ENCODE data around the gene PADI1.

DNA sequence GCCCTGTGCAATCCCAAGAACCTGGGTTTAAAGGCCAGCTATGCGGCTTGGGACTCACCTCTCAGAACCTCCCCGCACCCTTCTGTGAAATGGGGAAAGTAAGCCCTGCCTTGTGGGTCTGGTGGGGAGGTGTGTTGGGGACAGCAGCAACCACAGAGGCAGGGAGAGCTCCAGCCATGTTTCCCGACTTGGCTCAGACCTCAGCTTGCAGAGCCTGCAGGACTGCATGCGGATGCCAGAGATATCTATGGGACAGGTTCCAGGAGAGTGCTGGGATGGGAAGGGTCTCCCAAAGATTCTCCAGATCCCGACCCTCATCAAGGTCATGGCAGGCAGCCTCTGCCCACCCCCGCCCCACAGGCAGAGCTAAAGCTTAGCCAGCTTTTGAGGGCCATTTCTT lies 20.2 kb downstream of the PADI1 start:
- no peak for TF ChIP-seq POLR2A (IDR thresholded peaks at IDR 0.05)
- TF ChIP-seq, protein P1, sequence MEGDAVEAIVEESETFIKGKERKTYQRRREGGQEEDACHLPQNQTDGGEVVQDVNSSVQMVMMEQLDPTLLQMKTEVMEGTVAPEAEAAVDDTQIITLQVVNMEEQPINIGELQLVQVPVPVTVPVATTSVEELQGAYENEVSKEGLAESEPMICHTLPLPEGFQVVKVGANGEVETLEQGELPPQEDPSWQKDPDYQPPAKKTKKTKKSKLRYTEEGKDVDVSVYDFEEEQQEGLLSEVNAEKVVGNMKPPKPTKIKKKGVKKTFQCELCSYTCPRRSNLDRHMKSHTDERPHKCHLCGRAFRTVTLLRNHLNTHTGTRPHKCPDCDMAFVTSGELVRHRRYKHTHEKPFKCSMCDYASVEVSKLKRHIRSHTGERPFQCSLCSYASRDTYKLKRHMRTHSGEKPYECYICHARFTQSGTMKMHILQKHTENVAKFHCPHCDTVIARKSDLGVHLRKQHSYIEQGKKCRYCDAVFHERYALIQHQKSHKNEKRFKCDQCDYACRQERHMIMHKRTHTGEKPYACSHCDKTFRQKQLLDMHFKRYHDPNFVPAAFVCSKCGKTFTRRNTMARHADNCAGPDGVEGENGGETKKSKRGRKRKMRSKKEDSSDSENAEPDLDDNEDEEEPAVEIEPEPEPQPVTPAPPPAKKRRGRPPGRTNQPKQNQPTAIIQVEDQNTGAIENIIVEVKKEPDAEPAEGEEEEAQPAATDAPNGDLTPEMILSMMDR (IDR thresholded peaks at IDR 0.05 in 8 of 11, conservative IDR thresholded peaks at IDR 0.05 in 3 of 11), result no peak

All from spleen (tissue), 7 donors.